ENCODE data around the gene ZIC4.
A peak's percentile ranks its signal among the peaks of the same experiment; 100 is the strongest.

ZIC4 gene

GRCh38 chr3:147351301-147351700, 55.0 kb downstream of the ZIC4 start:
- Histone ChIP-seq H3K4me3 (ENCODE audit: low read length) (no peak overlapping the region), H3K4me1 (ENCODE audit: low read length) (no peaks in the 10 kb centered on the region), H3K9ac (ENCODE audit: low read length) (no peak overlapping the region), H3K36me3 (replicated peaks; ENCODE audit: low read depth, low read length) (no peaks in the 10 kb centered on the region), H3K79me2 (ENCODE audit: low read length) (no peaks in the 10 kb centered on the region), H3K9me3 (ENCODE audit: insufficient read depth, low read length) (no peaks in the 10 kb centered on the region), H3K27ac (ENCODE audit: low read length) (no peak overlapping the region), H2AFZ (ENCODE audit: low read depth, low read length) (no peak overlapping the region), H3K27me3 (ENCODE audit: low read depth, low read length) (no peaks in the 10 kb centered on the region), H3K4me2 (ENCODE audit: low read length) (no peak overlapping the region), H4K20me1 (ENCODE audit: insufficient read depth, low read length) (no peaks in the 10 kb centered on the region)
- TF ChIP-seq EZH2phosphoT487 (IDR thresholded peaks at IDR 0.05; ENCODE audit: low read depth) = no peak

GRCh38 chr3:147348976-147349375, 57.4 kb downstream of the ZIC4 start:
- no peak overlapping the region for H3K9ac ChIP-seq (ENCODE audit: low read length)
- H2AFZ ChIP-seq (ENCODE audit: low read depth, low read length) = no peak overlapping the region
- H3K36me3 ChIP-seq (replicated peaks; ENCODE audit: low read depth, low read length) = no peaks in the 10 kb centered on the region
- H3K27ac ChIP-seq (ENCODE audit: low read length) = no peak overlapping the region
- no peaks in the 10 kb centered on the region for H3K79me2 ChIP-seq (ENCODE audit: low read length)
- TF ChIP-seq EZH2phosphoT487 (IDR thresholded peaks at IDR 0.05; ENCODE audit: low read depth) (no peak), CTCF (IDR thresholded peaks at IDR 0.05; ENCODE audit: low read depth, low read length) (no peak)
- H3K27me3 ChIP-seq (ENCODE audit: low read depth, low read length) = no peaks in the 10 kb centered on the region
- no peaks in the 10 kb centered on the region for H4K20me1 ChIP-seq (ENCODE audit: insufficient read depth, low read length)
- no peak overlapping the region for H3K4me3 ChIP-seq (ENCODE audit: low read length)
- H3K9me3 ChIP-seq (ENCODE audit: insufficient read depth, low read length) = no peaks in the 10 kb centered on the region
- no peak overlapping the region for H3K4me2 ChIP-seq (ENCODE audit: low read length)
- H3K4me1 ChIP-seq (ENCODE audit: low read length) = no peaks in the 10 kb centered on the region

- no peaks in the 10 kb centered on the region for H4K20me1 ChIP-seq (ENCODE audit: insufficient read depth, low read length)
- no peaks in the 10 kb centered on the region for H3K27me3 ChIP-seq (ENCODE audit: low read depth, low read length)
- no peaks in the 10 kb centered on the region for H3K9me3 ChIP-seq (ENCODE audit: insufficient read depth, low read length)
- TF ChIP-seq EZH2phosphoT487 (IDR thresholded peaks at IDR 0.05; ENCODE audit: low read depth) = no peak
- no peak for TF ChIP-seq CTCF (IDR thresholded peaks at IDR 0.05; ENCODE audit: low read depth, low read length)
- H3K79me2 ChIP-seq (ENCODE audit: low read length) = no peaks in the 10 kb centered on the region
- peak overlapping the region; percentile 38; the same call in 1 of the 2 replicates for H2AFZ ChIP-seq (ENCODE audit: low read depth, low read length)
- H3K4me3 ChIP-seq (ENCODE audit: low read length) = no peak overlapping the region
- H3K9ac ChIP-seq (ENCODE audit: low read length) = no peak overlapping the region
- H3K4me1 ChIP-seq (ENCODE audit: low read length) = no peaks in the 10 kb centered on the region
- no peak overlapping the region; the same call in 1 of the 2 replicates for H3K4me2 ChIP-seq (ENCODE audit: low read length)
- H3K27ac ChIP-seq (ENCODE audit: low read length) = no peak overlapping the region
- H3K36me3 ChIP-seq (replicated peaks; ENCODE audit: low read depth, low read length) = no peaks in the 10 kb centered on the region
These were observed 62.4 kb downstream of the ZIC4 start for GRCh38 chr3:147343926-147344325.

- Histone ChIP-seq H4K20me1 (ENCODE audit: insufficient read depth, low read length) (no peaks in the 10 kb centered on the region), H3K27ac (ENCODE audit: low read length) (no peak overlapping the region), H3K9me3 (ENCODE audit: insufficient read depth, low read length) (no peaks in the 10 kb centered on the region), H3K4me1 (ENCODE audit: low read length) (no peaks in the 10 kb centered on the region), H3K9ac (ENCODE audit: low read length) (no peak overlapping the region), H3K27me3 (ENCODE audit: low read depth, low read length) (no peaks in the 10 kb centered on the region), H3K4me2 (ENCODE audit: low read length) (no peak overlapping the region), H3K79me2 (ENCODE audit: low read length) (no peaks in the 10 kb centered on the region), H3K4me3 (ENCODE audit: low read length) (no peak overlapping the region), H2AFZ (ENCODE audit: low read depth, low read length) (no peak overlapping the region), H3K36me3 (replicated peaks; ENCODE audit: low read depth, low read length) (no peaks in the 10 kb centered on the region)
- no peak for TF ChIP-seq EZH2phosphoT487 (IDR thresholded peaks at IDR 0.05; ENCODE audit: low read depth)
- TF ChIP-seq CTCF (IDR thresholded peaks at IDR 0.05; ENCODE audit: low read depth, low read length) = no peak
These were observed 64.6 kb downstream of the ZIC4 start for GRCh38 chr3:147341727-147342126.

Data from OCI-LY3 (cell line).